ENCODE data around the gene ZNF808. TPM values are rescaled to one million over a fixed set of nuclear protein-coding genes. Genes with fewer than 3 reads are reported as not detected.

Gene ZNF808
- total and polyA plus RNA-seq, 9 of the 15 experiments (the other 6 are each of a cell fraction or from before 2014, with no cell fraction given), result 3.1 to 20.1 (median 10.9) TPM

DNA sequence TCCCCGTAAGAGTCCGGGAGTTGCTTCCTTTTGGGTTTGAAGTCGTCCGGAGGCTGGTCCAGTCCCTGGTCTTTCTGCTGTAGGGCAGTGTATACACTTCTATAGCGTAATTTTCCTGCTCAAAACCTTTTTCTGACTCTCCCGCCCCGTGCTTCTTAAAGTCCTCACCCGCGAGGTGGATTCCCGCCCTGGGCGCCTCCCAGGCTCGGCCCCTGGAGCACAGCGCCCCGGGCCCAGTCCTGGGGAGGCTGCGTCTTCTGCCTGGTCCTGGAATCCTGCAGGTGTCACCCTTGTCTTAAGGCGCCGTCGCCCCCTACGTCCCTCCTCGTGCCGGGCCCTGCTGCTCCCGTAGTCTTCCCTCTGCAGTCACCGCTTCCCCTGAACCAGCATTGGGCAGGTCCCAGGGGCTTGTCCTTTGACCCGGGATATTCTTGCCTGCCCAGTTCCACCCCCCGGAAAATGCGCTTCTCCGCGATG is 34.4 kb upstream of the ZNF808 start (continued):
- TF ChIP-seq, protein P1, sequence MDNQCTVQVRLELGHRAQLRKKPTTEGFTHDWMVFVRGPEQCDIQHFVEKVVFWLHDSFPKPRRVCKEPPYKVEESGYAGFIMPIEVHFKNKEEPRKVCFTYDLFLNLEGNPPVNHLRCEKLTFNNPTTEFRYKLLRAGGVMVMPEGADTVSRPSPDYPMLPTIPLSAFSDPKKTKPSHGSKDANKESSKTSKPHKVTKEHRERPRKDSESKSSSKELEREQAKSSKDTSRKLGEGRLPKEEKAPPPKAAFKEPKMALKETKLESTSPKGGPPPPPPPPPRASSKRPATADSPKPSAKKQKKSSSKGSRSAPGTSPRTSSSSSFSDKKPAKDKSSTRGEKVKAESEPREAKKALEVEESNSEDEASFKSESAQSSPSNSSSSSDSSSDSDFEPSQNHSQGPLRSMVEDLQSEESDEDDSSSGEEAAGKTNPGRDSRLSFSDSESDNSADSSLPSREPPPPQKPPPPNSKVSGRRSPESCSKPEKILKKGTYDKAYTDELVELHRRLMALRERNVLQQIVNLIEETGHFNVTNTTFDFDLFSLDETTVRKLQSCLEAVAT (IDR thresholded peaks at IDR 0.05), result no peak
- no peak for TF ChIP-seq ETV1 (tag; conservative IDR thresholded peaks at IDR 0.05; ENCODE audit: low read depth)
- TF ChIP-seq, protein P2, sequence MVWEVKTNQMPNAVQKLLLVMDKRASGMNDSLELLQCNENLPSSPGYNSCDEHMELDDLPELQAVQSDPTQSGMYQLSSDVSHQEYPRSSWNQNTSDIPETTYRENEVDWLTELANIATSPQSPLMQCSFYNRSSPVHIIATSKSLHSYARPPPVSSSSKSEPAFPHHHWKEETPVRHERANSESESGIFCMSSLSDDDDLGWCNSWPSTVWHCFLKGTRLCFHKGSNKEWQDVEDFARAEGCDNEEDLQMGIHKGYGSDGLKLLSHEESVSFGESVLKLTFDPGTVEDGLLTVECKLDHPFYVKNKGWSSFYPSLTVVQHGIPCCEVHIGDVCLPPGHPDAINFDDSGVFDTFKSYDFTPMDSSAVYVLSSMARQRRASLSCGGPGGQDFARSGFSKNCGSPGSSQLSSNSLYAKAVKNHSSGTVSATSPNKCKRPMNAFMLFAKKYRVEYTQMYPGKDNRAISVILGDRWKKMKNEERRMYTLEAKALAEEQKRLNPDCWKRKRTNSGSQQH (CRISPR knock-in tag; IDR thresholded peaks at IDR 0.05), result no peak
- TF ChIP-seq ZBED1 (IDR thresholded peaks at IDR 0.05), result no peak
- TF ChIP-seq, protein P3, sequence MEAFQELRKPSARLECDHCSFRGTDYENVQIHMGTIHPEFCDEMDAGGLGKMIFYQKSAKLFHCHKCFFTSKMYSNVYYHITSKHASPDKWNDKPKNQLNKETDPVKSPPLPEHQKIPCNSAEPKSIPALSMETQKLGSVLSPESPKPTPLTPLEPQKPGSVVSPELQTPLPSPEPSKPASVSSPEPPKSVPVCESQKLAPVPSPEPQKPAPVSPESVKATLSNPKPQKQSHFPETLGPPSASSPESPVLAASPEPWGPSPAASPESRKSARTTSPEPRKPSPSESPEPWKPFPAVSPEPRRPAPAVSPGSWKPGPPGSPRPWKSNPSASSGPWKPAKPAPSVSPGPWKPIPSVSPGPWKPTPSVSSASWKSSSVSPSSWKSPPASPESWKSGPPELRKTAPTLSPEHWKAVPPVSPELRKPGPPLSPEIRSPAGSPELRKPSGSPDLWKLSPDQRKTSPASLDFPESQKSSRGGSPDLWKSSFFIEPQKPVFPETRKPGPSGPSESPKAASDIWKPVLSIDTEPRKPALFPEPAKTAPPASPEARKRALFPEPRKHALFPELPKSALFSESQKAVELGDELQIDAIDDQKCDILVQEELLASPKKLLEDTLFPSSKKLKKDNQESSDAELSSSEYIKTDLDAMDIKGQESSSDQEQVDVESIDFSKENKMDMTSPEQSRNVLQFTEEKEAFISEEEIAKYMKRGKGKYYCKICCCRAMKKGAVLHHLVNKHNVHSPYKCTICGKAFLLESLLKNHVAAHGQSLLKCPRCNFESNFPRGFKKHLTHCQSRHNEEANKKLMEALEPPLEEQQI (IDR thresholded peaks at IDR 0.05), result no peak
- TF ChIP-seq XRCC4 (IDR thresholded peaks at IDR 0.05; ENCODE audit: extremely low read depth, insufficient read depth, insufficient read length), result no peak
- no peak for TF ChIP-seq FOXK1 (CRISPR knock-in tag; IDR thresholded peaks at IDR 0.05; ENCODE audit: borderline replicate concordance)
- TF ChIP-seq ETV6 (IDR thresholded peaks at IDR 0.05; ENCODE audit: borderline replicate concordance in 1 of 2, low read depth in 2 of 2, low read length in 1 of 2), result no peak
- no peak for TF ChIP-seq ETV6 (CRISPR knock-in tag; IDR thresholded peaks at IDR 0.05; ENCODE audit: borderline replicate concordance)
- no peak for TF ChIP-seq ZNF165 (CRISPR knock-in tag; IDR thresholded peaks at IDR 0.05; ENCODE audit: borderline replicate concordance)
- TF ChIP-seq ZNF780A (CRISPR knock-in tag; IDR thresholded peaks at IDR 0.05), result no peak
- TF ChIP-seq POLR2H (tag; IDR thresholded peaks at IDR 0.05; ENCODE audit: low read depth), result no peak
- TF ChIP-seq RBM39 (optimal IDR thresholded peaks at IDR 0.05; ENCODE audit: low read depth, low read length), result no peak
- no peak for TF ChIP-seq BACH1 (tag; IDR thresholded peaks at IDR 0.05)
- no peak for TF ChIP-seq ZNF764 (CRISPR knock-in tag; IDR thresholded peaks at IDR 0.05; ENCODE audit: low read depth)
- no peak for TF ChIP-seq SMAD2 (IDR thresholded peaks at IDR 0.05; ENCODE audit: low read depth, low read length)
- TF ChIP-seq, protein P4, sequence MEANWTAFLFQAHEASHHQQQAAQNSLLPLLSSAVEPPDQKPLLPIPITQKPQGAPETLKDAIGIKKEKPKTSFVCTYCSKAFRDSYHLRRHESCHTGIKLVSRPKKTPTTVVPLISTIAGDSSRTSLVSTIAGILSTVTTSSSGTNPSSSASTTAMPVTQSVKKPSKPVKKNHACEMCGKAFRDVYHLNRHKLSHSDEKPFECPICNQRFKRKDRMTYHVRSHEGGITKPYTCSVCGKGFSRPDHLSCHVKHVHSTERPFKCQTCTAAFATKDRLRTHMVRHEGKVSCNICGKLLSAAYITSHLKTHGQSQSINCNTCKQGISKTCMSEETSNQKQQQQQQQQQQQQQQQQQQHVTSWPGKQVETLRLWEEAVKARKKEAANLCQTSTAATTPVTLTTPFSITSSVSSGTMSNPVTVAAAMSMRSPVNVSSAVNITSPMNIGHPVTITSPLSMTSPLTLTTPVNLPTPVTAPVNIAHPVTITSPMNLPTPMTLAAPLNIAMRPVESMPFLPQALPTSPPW (CRISPR knock-in tag; IDR thresholded peaks at IDR 0.05), result no peak
- TF ChIP-seq BRCA1 (IDR thresholded peaks at IDR 0.05), result no peak
- TF ChIP-seq BRCA1 (CRISPR knock-in tag; IDR thresholded peaks at IDR 0.05), result no peak
- TF ChIP-seq ZNF23 (CRISPR knock-in tag; IDR thresholded peaks at IDR 0.05), result no peak
- TF ChIP-seq FOXP1 (CRISPR knock-in tag; IDR thresholded peaks at IDR 0.05), result no peak
- no peak for TF ChIP-seq FOXA1 (IDR thresholded peaks at IDR 0.05; ENCODE audit: borderline replicate concordance)
